DMS 273 (cell line): ENCODE measurements around the gene PCBD1.

Experiments
- DNase-seq: peaks from one replicate; lab custom pipeline; 2025; ENCODE audit not compliant: unreplicated experiment; lab: John Stamatoyannopoulos, UW

PCBD1 gene

DNA sequence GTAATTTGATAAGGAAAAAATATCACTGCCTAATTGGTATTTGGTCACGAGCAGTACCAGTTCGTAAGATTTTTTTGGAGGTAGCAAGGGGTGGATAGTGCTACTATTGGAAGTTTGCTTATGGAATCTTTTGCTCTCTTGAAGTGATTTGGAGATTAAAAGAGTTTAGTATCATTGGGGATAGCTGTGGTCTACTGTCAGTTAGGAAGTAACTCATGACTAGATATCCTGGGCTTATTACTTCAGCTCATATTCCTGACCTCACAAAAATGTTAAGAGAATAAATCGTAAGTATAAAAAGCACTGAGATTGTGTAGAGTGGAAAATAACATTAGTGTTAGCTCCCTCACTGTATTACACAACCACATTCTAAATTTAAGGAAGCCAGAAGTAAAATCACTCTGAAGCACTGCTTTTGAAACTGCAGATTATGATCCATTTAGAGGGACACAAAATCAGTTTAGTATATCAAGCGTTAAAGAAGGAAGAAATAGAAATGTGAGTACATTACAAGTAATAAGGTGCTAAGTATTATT is 50.0 kb downstream of the PCBD1 start:
- no peak for DNase-seq

DNA sequence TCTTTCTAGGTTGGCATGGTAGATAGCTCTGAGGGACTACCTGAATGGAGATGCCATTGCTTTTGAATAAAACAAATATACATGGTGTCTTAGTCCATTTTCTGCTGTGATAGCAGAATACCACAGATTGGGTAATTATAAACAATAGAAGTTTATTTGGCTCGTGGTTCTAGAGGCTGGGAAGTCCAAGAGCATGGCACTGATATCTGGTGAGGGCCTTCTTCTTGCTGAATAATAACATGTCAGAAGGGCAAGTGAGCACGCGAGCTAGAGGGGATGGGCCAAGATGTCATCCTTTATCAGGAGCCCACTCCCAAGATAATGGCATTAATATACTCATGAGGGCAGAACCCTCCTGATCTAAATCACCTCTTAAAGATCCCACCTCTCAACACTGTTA is 50.7 kb downstream of the PCBD1 start:
- DNase-seq: no peak

DNA sequence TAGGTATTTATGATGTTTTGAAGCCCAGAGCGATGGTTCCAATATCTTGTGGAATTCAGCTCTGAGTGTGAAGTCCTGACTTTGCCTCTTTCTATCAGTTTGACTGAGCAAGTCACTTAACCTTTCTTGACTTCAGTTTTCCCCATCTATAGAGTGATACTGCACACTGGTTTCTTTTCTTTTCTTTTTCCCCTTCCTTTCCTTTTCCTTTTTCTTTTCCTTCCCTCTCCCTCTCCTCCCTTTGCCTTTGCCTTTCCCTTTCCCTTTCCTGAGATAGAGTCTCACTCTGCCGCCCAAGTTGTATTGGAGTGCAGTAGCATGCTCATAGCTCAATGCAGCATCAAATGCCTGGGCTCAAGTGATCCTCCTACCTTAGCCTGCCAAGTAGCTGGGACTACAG is 52.0 kb downstream of the PCBD1 start:
- no peak for DNase-seq

DNA sequence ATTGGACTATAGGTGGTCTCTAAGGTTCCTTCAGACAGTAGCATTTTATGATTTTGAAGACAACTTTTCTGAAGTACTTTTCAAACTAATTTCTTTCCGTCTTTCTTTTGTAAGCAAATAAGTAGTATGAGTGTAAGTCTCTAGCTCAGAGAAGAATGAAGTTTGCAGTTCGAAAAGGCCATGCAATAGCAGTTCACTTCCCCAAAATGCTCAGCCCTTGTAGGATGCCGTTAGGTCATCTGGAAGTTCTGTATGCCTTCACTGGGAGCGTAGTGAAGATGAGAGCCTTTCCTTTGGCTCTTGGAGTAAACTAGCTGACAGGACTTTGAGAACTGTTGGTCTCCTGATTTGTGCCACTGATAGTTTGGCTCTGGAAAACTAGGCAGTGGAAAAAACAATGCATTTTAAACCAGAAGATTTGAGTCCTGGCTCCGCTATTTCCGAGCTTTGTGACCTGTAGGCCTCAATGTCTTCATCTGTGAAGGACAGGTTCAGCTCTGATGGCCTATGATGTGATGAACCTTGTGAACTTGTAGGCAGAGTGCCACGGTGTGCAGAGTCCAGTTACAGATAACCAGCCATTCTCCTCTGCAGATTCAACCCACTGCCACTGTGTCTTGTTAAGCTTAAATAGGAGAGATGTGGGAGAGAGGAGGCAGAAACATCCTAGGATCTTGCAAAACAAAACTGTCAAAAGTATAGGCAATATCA is 53.8 kb downstream of the PCBD1 start:
- DNase-seq: no peak

DNA sequence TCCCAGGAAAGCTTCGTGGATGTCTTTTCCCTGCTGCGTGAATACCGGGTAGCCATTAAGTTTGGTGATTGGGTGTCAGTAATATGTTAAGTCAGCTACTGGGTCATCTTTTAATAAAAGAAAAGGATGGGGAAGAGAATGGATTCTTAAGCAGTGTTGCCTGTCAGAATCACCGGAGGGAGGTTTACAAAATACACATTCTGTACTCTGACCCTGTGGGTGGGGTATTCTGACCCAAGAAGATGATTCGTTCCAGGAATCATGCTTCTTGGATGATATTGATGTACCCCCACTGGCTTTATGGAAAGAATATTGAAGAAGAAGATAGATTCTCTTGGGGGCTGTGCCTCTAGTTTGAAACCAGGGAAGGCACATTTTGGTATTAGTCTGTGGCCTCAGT is 54.3 kb downstream of the PCBD1 start:
- no peak for DNase-seq

DNA sequence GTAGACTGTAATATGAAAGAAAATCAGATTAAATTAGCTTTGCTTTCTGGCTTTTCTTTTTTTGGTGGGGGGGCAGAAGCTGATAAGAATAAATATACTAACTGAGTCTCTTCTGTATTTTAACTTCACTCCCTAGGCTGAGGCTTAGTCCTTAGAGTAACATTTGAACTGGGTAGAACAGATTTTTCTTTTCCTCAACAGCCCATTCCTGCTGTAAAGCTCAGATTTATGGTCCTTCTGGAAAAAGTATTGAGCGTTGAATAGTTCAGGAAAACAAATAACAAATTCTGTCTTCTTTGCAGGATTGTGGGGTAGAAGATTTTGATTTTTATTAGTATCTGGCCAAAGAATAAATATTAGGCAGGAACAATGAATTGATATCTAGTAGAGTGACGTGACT is 54.8 kb downstream of the PCBD1 start:
- DNase-seq: no peak
